HUDEP-2 (cell line): ENCODE data around the gene ASRGL1.

Experiments used
- DNase-seq, 76 experiments: peaks; one replicate each; lab custom pipeline; 2025; ENCODE audit not compliant: unreplicated experiment in 76 of 76; lab: John Stamatoyannopoulos, UW

The ASRGL1 gene

DNA sequence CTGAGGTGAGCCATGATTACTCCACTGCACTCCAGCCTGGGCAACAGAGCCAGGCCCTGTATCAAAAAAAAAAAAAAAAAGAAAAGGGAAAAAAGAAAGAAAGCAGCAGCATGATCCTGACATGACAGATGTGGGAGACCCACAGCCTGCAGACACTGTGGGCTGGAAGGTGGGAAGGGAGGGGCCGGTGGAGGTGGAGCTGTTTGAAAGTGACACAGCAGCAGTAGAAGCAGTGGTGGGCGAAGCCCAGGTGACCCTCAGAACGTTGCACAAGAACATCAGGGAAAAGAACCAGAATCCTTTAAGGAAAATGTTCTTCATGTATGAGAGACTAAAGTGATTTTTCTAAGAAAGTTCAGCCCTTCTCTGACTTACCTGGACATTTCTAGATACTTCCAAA lies 55.3 kb downstream of the ASRGL1 start:
- DNase-seq = no peak

DNA sequence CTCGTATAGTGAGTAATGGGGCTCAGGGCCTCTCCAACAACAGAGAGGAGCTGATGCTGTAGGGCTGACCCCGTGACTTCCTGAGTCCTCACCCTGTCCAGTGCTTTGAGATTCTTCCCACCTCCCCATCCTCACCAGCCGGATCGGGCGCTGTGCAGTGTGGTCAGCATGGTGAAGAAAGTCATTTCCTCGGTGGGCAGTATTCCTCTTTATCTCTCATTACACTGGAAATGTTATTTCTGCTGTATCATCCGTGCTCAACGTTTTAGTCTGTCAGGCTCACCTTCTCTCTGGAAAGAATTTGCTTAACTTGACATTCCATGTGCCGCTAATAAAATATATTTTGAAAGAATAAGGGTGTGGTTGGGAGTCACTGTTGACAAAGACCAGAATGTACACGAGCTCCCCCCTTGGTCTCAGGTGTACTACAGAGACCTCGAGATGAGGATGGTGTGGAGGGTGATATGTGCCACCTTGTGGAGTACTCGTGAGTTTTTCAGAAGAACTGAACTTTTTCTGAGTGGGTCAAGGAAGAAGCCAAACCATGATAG lies 55.9 kb downstream of the ASRGL1 start:
- DNase-seq = peak in 4 of 76 experiments; percentile 5 to 29 (median 11)

GRCh38 chr11:62393735-62394134 lies 56.5 kb downstream of the ASRGL1 start:
- DNase-seq = no peak

GRCh38 chr11:62394825-62395538 lies 57.7 kb downstream of the ASRGL1 start:
- peak in 65 of 76 experiments; percentile 8 to 85 (median 52) for DNase-seq

DNA sequence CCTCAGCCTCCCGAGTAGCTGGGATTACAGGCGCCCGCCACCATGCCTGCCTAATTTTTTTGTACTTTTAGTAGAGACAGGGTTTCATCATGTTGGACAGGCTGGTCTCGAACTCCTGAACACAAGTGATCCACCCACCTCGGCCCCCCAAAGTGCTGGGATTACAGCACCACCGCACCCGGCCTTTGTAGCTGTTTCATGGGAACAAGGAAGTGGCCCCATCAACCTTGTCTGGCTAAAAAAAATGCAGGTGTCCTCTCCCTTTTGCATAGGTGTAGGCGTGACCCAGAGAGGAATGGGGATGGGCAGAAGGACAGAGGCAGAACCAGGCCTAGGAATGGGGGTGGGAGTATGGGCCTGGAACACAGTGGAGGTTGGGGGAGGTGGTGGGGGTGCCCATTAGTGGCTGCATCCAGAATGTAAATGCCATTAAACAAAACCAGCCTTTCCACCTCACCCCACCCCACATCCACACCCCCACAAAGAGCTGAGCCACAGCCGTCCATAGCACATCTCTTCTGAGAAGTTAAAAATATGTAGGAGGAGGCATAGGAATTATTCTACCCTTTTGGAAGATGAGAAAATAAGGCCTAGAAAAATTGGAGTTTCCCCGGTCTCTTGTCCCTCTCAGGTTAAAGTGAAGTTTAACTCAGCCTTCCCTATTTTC lies 58.8 kb downstream of the ASRGL1 start:
- peak in 4 of 76 experiments; percentile 12 to 48 (median 15) for DNase-seq

DNA sequence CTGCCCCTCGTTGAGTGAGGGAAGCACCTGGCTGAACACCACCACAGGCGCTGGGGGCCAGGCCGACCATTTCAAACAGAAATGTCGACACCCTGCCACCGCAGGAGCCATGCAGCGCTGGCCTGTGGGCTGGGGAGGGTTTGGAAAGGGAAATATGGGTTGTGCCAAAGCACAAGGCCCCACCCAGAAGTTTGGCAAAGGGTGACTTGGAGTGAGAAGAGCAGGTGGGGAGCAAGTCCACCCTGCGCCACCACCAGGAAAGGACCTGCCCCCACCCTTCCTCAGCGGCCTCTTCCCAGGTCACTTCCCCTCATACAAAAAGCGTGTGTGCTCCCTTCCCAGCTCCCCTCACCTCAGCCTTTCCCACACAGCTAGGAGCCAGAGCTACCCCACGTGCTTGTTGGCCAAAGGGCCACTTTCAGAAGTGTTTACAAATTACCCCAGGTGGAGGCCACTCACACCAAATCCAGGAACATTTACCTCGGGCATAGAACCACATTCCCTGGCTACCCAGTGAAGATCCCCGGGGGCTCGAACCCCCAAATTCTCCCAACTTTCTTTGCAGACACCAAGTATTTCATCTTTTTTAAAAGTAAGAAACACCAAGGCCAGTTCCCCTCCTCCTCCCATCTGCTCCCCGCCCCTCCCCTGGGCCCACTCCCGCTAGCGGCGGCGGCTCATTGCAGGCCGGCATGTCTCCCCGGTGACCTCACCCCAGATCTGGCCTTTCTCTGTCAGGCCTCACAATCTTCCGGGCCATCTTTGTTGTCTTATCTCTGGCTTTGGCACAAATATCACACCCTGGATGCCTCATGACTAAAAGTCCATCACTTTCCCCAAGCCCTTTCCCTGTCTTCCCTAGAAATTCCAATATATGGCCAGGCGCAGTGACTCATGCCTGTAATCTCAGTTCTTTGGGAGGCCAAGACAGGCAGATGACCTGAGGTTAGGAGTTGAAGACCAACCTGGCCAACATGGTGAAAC lies 61.1 kb downstream of the ASRGL1 start:
- peak in 60 of 76 experiments; percentile 11 to 71 (median 44) for DNase-seq

- DNase-seq = peak in 9 of 76 experiments; percentile 6 to 38 (median 14)
Observed at GRCh38 chr11:62399172-62399877, 62.1 kb downstream of the ASRGL1 start.

DNA sequence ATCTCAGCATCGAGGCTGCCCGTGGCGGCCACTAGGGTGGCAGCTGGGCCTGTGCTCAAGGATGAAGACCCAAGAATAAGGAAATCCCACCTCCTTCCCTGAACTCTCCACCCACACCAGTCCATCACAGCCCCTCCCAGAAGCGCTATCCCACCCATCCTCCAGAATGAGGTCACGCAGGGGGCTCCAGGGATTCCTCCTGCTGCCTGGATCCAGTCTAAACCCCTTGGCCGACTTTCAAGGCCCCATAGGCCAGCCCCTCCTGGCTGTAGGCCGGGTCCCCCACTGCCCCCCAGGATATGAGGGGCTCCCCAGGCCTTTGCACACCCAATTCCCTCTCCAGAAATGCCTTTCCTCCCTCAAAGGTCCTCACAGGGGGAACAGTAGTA lies 62.6 kb downstream of the ASRGL1 start:
- DNase-seq = no peak

DNA sequence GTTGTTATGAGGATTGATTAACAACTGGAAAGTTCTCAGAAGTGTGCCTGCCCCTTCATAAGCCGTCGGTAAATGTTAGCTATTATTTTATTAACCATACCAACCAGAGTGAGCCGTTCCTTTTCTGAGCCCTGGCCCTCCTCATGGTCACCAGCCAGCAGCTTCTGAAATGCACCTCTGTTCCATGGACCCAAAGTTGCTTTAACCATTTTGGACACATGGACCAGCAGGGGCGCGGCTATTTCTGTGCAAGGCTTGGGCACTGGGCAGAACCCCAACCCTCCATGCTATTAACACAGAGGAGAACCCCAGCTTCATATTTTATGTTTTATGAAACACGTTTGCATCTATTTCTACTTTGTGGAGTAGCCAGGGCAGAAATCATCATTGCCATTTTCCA lies 63.0 kb downstream of the ASRGL1 start:
- DNase-seq = peak in 1 of 76 experiments; percentile 37

GRCh38 chr11:62400760-62401159 lies 63.5 kb downstream of the ASRGL1 start:
- peak in 69 of 76 experiments; percentile 9 to 78 (median 54) for DNase-seq

- DNase-seq = peak in 1 of 76 experiments; percentile 43
Observed at GRCh38 chr11:62401356-62401755, 64.1 kb downstream of the ASRGL1 start.

DNA sequence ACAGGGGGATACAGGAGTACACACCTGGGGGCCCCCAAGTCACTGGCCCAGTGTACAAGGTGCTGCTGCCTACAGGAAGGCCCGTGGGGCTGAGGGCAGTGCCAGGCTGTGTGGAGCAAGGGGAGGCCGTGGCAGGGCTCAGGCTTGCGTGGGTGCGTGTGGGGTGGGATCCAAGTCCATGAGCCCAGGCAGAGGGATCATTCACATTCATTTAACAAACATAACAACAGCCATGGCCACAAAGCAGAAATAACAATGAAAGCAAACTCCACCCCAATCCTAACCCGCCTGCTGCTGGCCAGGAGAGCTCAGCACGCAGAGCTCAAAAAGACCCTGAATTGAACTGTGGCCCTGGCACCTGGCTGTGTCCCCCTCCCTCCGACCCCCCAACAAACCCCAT lies 64.6 kb downstream of the ASRGL1 start:
- DNase-seq = peak in 5 of 76 experiments; percentile 25 to 47 (median 33)

GRCh38 chr11:62402226-62402959 lies 65.1 kb downstream of the ASRGL1 start:
- peak in 69 of 76 experiments; percentile 20 to 81 (median 65) for DNase-seq

DNA sequence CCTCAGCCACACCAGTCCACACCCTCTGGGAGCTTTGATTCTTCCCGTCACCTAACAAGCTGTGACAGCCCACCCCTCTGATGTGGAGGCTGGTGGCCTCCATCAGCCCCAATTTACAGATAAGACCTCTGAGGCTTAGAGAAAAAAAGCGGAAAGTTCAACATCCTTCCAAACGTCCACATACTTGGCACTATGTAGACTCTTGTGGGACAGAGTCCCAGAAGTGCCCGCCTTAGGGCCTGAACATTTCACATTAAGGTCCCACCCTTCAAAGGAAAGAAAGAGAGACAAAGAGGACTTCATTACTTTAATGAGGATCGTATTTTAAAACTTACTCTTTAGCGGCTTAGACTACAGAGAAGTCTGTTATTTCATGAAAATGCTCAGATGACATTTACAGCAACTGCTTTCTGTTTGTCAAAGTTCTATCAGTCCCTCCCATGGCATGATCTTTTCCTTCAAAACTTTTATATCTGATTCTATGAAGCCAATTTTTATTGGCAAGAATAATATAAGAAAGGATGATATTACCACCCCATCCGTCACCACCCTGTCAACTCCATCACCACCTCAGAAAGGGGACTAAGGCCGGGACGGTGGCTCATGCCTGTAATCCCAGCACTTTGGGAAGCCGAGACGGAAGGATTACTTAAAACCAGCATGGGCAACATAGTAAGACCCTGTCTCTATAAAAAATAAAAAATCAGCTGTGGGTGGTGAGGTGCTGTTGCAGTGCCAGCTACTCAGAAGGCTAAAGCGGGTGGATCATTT lies 65.9 kb downstream of the ASRGL1 start:
- DNase-seq = no peak

- DNase-seq = no peak
Observed at GRCh38 chr11:62404435-62404834, 67.2 kb downstream of the ASRGL1 start.

- DNase-seq = no peak
Observed at GRCh38 chr11:62404901-62405300, 67.7 kb downstream of the ASRGL1 start.

DNA sequence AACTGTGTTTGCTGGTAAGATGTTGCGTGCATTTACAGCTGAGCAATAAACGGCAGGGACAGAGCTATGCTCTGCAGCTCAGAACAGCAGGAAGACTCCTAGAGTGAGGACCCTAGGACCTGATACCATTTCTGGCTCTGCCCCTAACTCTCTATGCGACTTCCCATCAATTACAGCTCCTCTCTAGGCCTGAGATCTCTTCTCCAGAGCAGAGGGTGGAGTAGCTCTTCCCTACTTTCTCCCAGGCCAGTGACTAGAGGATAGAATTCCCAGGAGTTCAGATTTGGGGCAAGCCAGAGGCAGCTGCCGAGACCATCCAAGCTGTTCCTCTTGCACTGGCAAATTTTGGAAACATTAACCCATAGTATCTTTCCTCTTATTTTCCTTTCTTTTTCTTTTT lies 68.8 kb downstream of the ASRGL1 start:
- DNase-seq = no peak

- no peak for DNase-seq
Observed at GRCh38 chr11:62409831-62410230, 72.6 kb downstream of the ASRGL1 start.

- no peak for DNase-seq
Observed at GRCh38 chr11:62410972-62411371, 73.7 kb downstream of the ASRGL1 start.
